Parathyroid adenoma (tissue), 2 donors: ENCODE measurements around the gene RFX2.

ENCODE experiments used
- H2AFZ ChIP-seq: fragments of 300-600 bp; sonication (generic); one replicate; pipeline ENCODE4 v1.7.0; 2017; ENCODE audit warnings: antibody characterized with exemption, mild to moderate bottlenecking
- H3K27ac ChIP-seq: fragments of 300-600 bp; sonication (generic); one replicate; pipeline ENCODE4 v1.7.0; 2017
- H3K27me3 ChIP-seq: fragments of 300-600 bp; sonication (generic); one replicate; pipeline ENCODE4 v1.7.0; 2017; ENCODE audit warnings: low read length; ENCODE audit not compliant: control insufficient read depth, insufficient read depth
- H3K36me3 ChIP-seq: fragments of 300-600 bp; sonication (generic); one replicate; pipeline ENCODE4 v1.7.0; 2017; ENCODE audit warnings: low read length; ENCODE audit not compliant: control insufficient read depth, insufficient read depth
- H3K4me1 ChIP-seq: fragments of 300-600 bp; sonication (generic); one replicate; pipeline ENCODE4 v1.7.0; 2017; ENCODE audit warnings: control low read depth
- H3K4me2 ChIP-seq: fragments of 300-600 bp; sonication (generic); one replicate; pipeline ENCODE4 v1.7.0; 2017; ENCODE audit warnings: low read length
- H3K4me3 ChIP-seq: fragments of 300-600 bp; sonication (generic); one replicate; pipeline ENCODE4 v1.7.0; 2017; ENCODE audit warnings: low read depth, low read length
- H3K79me2 ChIP-seq: fragments of 300-600 bp; sonication (generic); one replicate; pipeline ENCODE4 v1.7.0; 2017; ENCODE audit warnings: control low read depth
- H3K9ac ChIP-seq: fragments of 300-600 bp; sonication (generic); one replicate; pipeline ENCODE4 v1.7.0; 2017; ENCODE audit warnings: mild to moderate bottlenecking
- H3K9me3 ChIP-seq: fragments of 300-600 bp; sonication (generic); one replicate; pipeline ENCODE4 v1.7.0; 2017; ENCODE audit warnings: low read length; ENCODE audit not compliant: control insufficient read depth
- TF ChIP-seq, protein P1 (sequence below): fragments of 300-600 bp; sonication (generic); IDR thresholded peaks from one replicate; pipeline ENCODE4 v1.7.0; 2017; ENCODE audit warnings: antibody characterized with exemption, mild to moderate bottlenecking
- donor health status: primary hyperparathyroidism.

RFX2 gene

DNA sequence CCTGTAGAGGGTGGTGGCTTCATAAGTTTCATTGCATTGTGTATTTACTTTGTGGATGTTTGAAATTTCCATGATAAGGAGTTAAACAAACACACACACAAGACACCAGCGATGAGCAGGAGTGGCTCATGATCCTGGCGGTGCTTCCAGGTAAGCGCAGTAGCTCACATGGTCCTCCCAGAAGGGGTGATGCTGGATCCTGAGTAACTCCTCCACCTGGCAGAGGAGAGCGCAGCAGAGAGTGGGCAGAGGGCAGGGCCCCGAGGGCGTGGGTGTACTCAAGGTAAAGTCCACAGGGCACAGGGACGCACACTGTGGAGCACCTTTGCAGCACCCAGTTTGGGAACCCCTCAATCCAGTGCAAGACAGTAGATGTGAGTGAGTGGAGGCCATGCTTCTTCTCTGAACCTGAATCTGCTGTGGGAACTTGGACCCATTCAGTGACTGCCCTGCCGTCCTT lies 54.0 kb downstream of the RFX2 start:
- H2AFZ ChIP-seq: peak overlapping the region; percentile 75
- H3K4me3 ChIP-seq: no peak overlapping the region
- H3K27me3 ChIP-seq: no peaks in the 10 kb centered on the region
- no peaks in the 10 kb centered on the region for H3K9me3 ChIP-seq
- no peaks in the 10 kb centered on the region for H3K36me3 ChIP-seq
- TF ChIP-seq, protein P1, sequence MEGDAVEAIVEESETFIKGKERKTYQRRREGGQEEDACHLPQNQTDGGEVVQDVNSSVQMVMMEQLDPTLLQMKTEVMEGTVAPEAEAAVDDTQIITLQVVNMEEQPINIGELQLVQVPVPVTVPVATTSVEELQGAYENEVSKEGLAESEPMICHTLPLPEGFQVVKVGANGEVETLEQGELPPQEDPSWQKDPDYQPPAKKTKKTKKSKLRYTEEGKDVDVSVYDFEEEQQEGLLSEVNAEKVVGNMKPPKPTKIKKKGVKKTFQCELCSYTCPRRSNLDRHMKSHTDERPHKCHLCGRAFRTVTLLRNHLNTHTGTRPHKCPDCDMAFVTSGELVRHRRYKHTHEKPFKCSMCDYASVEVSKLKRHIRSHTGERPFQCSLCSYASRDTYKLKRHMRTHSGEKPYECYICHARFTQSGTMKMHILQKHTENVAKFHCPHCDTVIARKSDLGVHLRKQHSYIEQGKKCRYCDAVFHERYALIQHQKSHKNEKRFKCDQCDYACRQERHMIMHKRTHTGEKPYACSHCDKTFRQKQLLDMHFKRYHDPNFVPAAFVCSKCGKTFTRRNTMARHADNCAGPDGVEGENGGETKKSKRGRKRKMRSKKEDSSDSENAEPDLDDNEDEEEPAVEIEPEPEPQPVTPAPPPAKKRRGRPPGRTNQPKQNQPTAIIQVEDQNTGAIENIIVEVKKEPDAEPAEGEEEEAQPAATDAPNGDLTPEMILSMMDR: no peak
- H3K79me2 ChIP-seq: no peaks in the 10 kb centered on the region
- H3K4me1 ChIP-seq: peaks cover 9% of the 10 kb centered on the region
- no peak overlapping the region for H3K9ac ChIP-seq
- H3K27ac ChIP-seq: peak overlapping the region; percentile 79
- H3K4me2 ChIP-seq: no peak overlapping the region

DNA sequence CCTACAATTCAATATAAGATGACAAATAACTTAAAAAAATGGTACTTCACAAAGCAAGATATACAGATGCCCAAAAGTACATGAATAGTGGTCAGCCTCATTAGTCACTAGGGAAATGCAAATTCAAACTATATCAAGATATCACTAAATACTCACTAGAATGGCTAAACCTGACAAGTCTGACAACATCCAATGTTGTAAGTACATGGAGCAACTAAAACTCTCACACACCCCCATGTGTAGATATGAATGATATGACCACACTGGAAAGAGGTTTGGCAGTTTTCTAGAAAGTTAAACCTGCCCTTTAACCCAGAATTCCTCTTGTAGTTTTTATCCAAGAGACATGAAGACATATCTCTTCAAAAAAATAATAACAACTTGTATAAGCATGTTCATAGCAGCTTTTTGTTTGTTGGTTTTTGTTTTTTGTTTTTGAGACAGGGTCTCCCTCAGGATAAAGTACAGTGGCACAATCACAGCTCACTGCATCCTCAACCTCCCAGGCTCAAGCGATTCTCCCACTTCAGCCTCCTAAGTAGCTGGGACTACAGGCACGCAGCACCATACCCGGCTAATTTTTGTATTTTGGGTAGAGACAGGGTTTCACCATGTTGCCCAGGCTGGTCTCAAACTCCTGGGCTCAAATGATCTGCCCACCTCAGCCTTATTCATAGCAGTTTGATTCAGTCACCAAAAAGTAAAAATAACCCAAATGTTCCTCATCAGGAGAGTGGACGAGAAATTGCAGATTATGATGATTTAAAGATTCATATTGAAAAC lies 55.1 kb downstream of the RFX2 start:
- TF ChIP-seq, protein P1: no peak
- H3K9ac ChIP-seq: no peak overlapping the region
- H3K4me3 ChIP-seq: no peak overlapping the region
- no peak overlapping the region for H3K27ac ChIP-seq
- no peak overlapping the region for H2AFZ ChIP-seq
- no peaks in the 10 kb centered on the region for H3K36me3 ChIP-seq
- H3K27me3 ChIP-seq: no peaks in the 10 kb centered on the region
- H3K4me2 ChIP-seq: no peak overlapping the region
- no peaks in the 10 kb centered on the region for H3K9me3 ChIP-seq
- no peaks in the 10 kb centered on the region for H3K79me2 ChIP-seq
- H3K4me1 ChIP-seq: peaks cover 3% of the 10 kb centered on the region

DNA sequence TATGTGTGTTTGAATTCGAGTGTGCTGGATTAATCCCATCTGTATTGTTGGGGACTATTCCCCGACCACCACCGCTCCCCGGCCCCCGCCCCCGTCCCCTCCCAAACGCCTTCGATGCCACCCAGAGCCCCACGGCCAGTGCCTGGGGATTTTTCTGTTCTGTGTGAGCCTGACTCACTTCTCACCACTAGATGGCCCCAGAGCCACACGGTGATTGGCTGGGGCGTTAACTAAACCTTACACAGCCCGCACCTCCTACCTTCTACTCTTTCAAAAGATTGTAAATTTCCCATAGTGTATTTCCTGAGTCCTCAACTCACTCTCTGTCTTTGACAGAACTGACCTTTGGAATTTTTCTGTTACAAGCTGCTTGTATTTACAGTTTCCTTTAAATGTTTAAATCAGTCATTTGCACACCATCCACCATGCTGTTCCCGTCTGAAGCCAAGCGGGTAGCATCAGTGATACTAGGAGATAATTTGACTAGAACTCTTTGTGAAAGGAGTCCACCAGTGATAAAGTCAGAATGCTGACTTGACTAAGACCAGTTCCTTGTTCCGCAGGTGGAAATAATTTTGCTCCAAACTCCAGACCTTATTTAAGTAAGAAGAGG lies 61.4 kb downstream of the RFX2 start:
- H3K27ac ChIP-seq: no peak overlapping the region

DNA sequence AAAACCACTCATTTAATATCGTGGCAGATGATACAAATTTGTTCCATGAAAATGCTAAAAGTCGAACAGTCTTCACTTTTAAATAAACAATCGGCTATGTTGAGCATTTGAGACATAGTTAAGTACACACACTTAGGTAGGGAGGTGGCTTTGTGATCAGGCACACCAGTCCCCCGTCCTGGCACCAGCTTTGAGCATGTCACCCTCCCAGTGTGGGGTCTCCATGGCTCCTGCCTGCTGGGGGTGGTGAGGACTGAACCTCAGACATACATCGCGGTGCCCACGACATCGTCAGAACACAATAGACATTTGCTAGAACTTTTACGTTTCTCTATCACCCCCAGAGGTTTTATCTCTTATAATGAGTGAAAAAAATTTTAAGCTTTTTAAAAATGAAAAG lies 62.0 kb downstream of the RFX2 start:
- Histone ChIP-seq H3K4me1 (peaks cover 3% of the 10 kb centered on the region), H3K4me2 (no peak overlapping the region), H3K36me3 (no peaks in the 10 kb centered on the region), H3K79me2 (peaks cover 4% of the 10 kb centered on the region), H3K27ac (no peak overlapping the region), H3K9me3 (no peaks in the 10 kb centered on the region), H3K27me3 (no peaks in the 10 kb centered on the region), H3K9ac (no peak overlapping the region), H2AFZ (no peak overlapping the region), H3K4me3 (no peak overlapping the region)
- TF ChIP-seq, protein P1: no peak

More for the DNA sequence above, 61.4 kb downstream of the RFX2 start:
- no peaks in the 10 kb centered on the region for H3K9me3 ChIP-seq
- TF ChIP-seq, protein P1: peak; percentile 84
- peak overlapping the region; percentile 80 for H2AFZ ChIP-seq
- H3K36me3 ChIP-seq: no peaks in the 10 kb centered on the region
- H3K4me1 ChIP-seq: peaks cover 3% of the 10 kb centered on the region
- H3K4me2 ChIP-seq: no peak overlapping the region
- no peak overlapping the region for H3K9ac ChIP-seq
- peaks cover 4% of the 10 kb centered on the region for H3K79me2 ChIP-seq
- no peak overlapping the region for H3K4me3 ChIP-seq
- H3K27me3 ChIP-seq: no peaks in the 10 kb centered on the region
